ENCODE data around the gene DYRK3.
"Not testable (repeated sequence)": the region's sequence is repeated elsewhere in the genome, so short reads cannot be mapped to it uniquely, and the experiment has no call there.

The DYRK3 gene

DNA sequence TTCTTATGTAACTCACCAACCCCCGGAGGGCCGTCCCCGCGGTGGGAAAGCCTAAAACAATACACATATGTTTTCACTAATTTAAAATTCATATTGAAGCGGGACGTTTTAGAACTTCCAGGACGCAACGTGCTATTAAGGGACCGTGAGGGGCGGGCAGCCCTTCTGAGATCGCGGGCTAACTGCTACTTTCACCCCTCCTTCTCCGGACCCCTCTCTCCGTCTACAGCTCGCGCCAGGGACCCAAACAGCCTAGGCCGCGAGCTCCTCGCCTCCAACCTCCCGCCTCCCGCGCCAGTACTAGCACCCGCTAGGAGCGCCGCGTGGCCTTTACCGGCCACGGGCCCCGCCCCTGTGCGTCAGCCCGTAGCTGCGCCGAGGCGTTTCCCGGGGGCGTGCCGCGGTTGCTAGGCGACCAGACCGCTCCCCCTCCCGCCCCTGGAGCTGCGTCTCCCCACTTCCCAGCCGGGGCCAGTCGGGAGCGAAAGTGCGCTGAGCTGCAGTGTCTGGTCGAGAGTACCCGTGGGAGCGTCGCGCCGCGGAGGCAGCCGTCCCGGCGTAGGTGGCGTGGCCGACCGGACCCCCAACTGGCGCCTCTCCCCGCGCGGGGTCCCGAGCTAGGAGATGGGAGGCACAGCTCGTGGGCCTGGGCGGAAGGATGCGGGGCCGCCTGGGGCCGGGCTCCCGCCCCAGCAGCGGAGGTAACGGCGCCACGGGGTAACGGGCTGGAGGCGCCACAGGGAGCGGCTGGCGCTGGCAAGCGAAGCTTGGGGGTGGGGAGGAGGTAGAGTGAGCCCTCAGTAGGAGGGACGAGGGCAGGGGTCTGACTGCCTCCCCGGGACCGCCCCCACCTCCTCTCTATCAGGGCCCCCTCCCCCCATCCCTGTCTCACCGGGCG is at the start of gene DYRK3:
Gene DYRK3 (plus strand): TSS at position 457 of the 898 bp plus-strand sequence. CDS start 168 bp downstream, at position 625.
- peak; percentile 85 to 87 for DNase-seq (ENCODE audit: extremely low read depth in 1 of 2, low read depth in 1 of 2)

DNA sequence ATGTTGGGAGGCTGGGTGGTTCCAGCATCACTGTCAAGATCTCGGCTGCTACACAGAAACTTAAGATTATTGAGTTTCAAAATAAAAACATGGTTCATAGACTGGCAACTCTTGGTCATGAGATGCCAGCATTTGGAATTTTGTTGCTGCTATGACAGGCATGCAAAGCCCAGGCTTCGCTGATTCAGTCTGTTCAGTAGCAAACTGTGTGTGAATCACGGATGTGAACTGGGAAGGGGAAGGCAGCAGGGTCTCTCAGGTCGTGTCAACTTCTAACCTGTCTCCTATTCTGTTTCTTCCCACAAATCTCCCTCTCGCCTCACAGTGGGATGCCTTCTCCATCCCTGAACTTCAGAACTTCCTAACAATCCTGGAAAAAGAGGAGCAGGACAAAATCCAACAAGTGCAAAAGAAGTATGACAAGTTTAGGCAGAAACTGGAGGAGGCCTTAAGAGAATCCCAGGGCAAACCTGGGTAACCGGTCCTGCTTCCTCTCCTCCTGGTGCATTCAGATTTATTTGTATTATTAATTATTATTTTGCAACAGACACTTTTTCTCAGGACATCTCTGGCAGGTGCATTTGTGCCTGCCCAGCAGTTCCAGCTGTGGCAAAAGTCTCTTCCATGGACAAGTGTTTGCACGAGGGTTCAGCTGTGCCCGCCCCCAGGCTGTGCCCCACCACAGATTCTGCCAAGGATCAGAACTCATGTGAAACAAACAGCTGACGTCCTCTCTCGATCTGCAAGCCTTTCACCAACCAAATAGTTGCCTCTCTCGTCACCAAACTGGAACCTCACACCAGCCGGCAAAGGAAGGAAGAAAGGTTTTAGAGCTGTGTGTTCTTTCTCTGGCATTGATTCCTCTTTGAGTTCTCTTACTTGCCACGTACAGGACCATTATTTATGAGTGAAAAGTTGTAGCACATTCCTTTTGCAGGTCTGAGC is 48.6 kb upstream of the DYRK3 start:
- no peak for DNase-seq (ENCODE audit: extremely low read depth in 1 of 2, low read depth in 1 of 2)

DNA sequence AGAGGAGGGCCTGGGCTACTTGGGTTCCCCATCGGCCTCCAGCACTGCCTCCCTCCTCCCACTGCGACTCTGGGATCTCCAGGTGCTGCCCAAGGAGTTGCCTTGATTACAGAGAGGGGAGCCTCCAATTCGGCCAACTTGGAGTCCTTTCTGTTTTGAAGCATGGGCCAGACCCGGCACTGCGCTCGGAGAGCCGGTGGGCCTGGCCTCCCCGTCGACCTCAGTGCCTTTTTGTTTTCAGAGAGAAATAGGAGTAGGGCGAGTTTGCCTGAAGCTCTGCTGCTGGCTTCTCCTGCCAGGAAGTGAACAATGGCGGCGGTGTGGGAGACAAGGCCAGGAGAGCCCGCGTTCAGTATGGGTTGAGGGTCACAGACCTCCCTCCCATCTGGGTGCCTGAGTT is 47.4 kb upstream of the DYRK3 start:
- DNase-seq (ENCODE audit: extremely low read depth in 1 of 2, low read depth in 1 of 2), result no peak

DNA sequence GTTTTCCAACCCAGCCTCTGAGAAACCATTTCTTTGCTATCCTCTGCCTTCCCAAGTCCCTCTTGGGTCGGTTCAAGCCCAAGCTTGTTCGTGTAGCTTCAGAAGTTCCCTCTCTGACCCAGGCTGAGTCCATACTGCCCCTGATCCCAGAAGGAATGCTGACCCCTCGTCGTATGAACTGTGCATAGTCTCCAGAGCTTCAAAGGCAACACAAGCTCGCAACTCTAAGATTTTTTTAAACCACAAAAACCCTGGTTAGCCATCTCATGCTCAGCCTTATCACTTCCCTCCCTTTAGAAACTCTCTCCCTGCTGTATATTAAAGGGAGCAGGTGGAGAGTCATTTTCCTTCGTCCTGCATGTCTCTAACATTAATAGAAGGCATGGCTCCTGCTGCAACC is 46.8 kb upstream of the DYRK3 start:
- no peak for DNase-seq (ENCODE audit: extremely low read depth in 1 of 2, low read depth in 1 of 2)

DNA sequence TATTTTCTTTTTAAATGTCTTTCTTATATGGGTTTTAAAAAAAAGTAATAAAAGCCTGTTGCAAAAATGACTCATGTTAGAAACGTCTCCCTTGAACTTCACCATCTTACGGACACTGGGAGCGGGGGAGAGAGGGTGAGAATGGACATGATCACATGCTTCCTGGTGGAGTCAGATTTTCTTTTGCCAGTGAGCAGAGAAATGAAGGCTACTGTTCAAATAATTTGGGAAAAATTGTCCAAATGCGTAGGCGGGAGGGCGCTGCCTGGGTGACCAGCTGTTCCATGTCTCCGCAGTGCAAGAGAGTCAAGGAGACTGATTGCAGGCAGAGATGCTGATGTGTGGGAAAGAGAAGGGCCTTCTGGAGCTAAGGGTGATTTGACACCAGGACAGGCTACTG is 46.1 kb upstream of the DYRK3 start:
- DNase-seq (ENCODE audit: extremely low read depth in 1 of 2, low read depth in 1 of 2), result no peak

DNA sequence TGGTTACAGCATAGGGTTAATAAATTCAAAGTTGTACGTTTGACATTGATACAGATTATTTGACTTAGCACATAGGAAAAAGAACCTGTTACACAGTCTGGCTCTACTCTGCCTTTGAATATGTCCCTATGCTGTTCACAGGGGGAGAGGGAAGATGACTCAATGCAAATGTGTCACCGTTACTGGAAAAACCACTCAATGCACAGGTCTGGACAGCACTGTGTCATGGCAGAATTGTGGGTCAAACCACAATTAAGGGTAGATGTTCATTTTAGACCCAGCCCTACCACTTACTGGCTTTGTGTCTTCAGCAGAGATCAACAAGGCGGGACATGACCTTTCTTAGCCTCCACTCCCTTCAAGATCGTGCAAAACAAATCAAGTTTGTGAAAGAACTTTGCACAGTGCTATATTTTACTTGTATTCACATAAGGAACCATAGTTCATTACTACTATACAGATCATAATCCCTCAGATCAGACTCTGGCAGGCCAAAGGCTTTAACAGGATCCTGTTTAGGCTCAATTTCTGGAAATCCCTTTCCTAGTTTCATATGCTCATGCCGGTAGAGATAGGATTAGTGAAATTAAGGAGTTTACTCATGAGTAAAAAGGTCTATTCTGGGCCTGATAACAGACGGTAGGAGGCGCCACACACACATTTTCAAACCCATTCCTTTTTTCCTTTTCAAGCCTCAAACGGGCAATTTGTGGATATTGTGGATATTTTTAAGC is 45.1 kb upstream of the DYRK3 start:
- DNase-seq (ENCODE audit: extremely low read depth in 1 of 2, low read depth in 1 of 2), result peak in 1 of 2 donors; percentile 74

DNA sequence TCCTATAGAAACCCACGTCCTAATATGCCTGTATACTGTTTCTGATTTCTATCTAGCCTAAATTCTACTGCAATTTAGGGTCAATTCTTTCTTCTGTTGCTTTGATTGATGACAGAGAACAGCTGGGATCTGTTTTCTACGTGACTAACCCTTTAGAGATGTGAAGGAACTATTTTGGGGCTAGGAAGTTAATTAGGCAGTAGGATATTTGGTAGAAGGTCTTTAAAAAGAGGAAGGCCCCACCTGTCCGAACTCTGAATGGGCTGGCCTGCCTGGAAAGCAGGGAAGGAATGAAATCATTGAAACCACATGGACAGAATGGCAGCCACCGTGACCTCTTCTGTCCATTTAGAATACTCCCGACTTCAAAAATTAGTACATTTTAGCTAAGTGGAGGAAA is 44.1 kb upstream of the DYRK3 start:
- no peak for DNase-seq (ENCODE audit: extremely low read depth in 1 of 2, low read depth in 1 of 2)

DNA sequence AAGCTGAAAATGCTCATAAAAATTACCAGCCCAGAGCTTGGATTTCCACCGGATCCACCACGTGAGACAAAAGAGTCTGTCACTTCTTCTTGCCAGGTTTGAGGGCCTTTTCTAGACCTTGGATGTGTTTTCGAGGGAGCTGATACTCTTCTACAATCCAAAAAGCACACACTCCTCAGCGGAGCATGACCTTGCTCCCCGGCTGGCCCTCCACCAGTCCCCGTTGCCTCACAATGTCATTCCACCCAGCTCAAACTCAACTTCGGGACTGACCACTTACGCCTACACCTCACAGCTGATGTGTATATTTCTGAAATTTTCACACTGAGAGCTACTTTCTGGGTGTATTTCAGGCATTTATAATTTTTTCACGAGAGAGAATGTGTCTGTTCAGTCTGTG is 43.6 kb upstream of the DYRK3 start:
- no peak for DNase-seq (ENCODE audit: extremely low read depth in 1 of 2, low read depth in 1 of 2)

DNA sequence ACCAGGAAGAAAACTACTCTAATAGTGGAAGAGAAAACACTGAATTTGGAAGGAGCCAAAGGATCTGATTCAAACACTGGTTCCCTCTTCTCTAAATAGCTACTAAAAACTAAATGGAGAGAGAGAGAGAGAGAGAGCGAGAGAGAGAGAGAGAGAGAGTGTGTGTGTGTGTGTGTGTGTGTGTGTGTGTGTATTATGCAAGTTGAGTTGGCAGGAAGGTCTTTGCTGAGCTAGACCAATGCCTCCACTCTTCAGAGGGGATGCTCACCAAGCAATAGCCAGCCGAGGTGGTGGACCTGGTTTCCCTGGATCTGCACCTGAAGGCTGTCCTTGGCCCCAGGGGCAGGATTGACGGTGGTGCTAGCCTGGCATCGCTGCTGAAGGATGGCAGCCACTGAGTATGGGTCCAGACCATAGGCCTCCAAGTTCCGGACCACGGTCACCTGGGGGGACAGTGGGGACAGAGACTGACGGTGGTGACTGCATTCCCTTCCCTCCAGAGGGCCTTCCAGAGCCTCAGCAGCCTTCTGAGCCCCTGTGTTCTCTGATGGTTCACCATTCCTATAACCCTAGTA is 41.9 kb upstream of the DYRK3 start:
- no peak for DNase-seq (ENCODE audit: extremely low read depth in 1 of 2, low read depth in 1 of 2)

DNA sequence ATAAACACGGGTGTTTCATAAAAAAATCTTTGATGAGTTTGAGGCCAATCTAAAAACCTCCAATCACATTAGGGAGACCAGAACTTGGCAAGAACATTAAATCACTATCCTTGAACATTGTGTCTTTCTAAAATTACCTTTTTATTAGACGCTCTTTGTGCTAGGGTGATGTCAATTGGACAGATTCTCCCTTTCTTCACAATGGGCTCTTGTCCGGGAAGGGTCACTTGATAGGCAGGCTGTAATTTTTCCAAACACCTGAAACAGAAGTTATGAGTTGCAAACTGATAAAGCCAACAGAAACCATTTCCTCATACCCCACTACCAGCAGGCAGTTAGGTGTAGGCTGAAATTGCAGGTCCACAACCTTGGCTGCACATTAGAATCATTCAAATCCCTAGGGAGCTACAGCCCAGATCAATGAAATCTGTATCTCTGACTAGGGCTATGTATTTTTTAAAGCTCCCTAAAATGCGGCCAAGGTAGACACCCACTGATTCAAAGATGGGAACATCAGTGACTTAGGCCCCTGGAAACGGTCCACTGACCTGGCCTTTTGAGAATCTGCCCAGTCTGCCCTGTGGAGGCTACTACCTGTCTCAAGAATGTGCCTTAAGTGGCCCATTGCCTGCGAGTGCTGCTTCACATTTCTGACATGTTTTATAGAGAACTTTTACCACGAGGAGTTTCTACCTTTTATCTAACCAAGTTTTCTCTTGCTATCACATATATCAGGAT is 39.6 kb upstream of the DYRK3 start:
- no peak for DNase-seq (ENCODE audit: extremely low read depth in 1 of 2, low read depth in 1 of 2)

DNA sequence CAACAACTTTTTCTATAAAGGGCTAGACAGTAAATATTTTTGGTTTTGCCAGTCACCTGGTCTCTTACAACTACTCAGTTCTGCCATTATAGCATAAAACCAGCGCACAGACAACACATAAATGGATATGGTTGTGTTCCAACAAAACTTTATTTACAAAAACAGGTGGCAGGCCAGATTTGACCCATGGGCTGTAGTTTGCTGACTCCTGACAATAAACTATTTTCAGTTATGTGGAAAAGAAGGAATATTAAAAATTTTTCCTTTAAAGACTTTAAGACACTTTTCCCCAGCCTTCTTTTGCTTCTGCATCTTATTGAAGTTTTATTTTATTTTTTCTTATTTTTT is 39.0 kb upstream of the DYRK3 start:
- DNase-seq (ENCODE audit: extremely low read depth in 1 of 2, low read depth in 1 of 2), result no peak

DNA sequence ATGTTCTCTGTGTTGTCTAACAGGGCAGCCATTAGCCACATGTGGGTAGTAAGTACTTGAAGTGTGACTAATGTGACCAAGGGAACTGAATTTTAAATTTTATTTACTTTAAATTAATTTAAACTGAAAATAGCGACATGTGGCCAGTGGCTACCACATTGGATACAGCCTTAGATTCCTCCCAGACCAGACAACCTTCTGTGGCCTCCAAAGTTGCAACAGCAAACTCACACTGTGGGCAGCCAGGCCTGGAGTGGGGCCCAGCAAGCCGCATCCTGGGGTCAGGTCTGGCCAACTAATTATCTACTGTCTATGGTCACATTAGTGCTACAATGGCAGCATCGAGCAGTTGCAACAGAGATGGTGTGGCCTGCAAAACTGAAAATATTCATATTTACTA is 34.8 kb upstream of the DYRK3 start:
- no peak for DNase-seq (ENCODE audit: extremely low read depth in 1 of 2, low read depth in 1 of 2)

DNA sequence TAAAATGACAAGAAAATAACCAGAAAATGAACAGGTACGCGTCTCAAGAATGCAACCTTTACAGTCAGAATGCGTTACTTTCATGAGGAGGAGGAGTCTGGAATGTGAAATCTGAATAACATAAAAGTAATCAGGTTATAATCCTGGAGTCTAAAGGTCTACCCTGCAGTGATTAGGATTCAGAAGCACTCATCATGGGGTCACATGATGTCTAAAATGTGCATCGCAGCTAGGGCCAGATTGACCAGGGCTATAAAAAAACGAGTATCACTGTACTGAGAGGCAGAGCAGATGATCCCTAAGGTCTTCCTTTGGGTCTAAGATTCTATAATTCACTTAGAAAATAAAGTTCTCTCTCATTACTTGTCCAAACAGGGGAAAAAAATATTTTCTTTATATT is 30.5 kb upstream of the DYRK3 start:
- DNase-seq (ENCODE audit: extremely low read depth in 1 of 2, low read depth in 1 of 2), result no peak

DNA sequence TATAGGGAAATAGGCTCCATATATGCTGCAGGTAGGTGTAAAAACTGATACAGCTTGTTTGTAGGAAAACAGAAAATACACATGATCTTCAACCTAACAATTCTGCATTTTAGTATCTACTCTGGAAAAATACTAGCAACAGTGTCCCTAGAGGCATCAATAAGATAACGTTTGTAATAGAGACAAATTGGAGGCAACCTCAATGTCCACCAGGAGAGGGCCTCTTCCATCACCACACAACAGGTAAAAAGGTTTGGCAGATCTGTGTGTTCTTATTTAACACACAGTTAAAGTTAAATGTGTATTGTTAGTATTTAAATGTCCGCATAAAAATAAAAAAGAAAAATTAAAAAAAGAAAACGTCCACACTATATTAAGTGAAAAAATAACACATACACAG is 28.5 kb upstream of the DYRK3 start:
- DNase-seq (ENCODE audit: extremely low read depth in 1 of 2, low read depth in 1 of 2), result no peak

DNA sequence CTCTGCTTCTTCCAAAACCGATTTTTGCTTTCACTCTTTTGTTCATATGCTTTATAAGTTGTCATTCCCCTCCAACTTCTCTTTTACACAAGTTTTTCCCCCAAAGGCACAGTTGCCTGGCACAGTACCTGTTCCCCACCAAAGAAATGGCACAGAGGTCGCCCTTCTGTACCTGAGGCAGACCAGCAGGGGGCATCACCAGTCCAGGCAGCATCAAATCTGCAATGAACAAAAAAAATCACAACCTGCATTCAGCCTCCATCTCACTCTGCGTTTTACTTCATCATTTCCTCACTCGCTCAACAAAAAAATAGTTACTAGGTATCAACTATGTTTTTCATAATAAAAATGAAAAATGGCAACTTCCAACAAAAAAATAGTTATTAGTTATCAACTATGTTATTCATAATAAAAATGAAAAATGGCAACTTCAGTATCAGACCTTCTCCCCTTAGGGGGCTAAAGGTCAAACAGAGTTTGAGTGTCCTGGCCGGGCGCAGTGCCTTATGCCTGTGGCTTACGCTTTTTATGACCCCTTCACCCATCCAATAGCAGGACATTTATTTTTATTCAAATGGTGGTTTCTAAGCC is 27.1 kb upstream of the DYRK3 start:
- DNase-seq (ENCODE audit: extremely low read depth in 1 of 2, low read depth in 1 of 2), result peak in 1 of 2 donors; percentile 37

DNA sequence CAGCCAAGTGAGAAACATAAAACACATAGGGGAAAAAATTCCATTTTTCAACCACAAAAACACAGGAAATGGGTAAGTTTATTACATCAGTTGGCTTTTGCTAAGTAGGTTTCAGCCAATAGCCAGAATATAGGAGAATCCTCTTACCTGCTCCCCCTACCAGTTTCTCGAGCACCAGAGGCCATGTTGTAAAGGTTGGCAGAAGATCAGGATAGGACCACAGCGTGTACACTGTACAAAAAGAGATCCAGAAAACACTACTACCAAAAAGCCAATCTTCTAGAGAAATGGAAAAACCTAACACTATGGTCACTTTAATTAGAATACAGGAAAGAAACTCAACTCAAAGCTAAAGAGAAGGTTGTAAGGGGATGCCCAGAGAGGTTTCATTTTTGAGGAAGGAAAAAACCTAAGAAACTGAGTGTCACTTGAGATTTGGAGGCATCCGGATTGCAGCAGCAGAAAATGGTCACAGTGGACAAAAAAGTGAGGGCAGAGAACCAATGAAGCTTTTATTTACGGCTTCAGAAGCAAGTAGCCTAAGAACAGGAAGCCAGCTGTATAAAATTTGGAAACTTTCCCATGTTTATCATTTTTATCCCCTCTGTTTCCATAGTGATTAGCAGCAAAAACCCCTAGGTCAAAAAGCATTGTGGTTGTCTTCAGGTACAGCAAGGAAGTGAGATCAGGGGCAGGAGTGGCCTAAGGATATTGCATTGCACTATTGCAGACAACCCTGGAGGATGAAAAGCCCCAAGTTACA is 25.9 kb upstream of the DYRK3 start:
- no peak for DNase-seq (ENCODE audit: extremely low read depth in 1 of 2, low read depth in 1 of 2)

DNA sequence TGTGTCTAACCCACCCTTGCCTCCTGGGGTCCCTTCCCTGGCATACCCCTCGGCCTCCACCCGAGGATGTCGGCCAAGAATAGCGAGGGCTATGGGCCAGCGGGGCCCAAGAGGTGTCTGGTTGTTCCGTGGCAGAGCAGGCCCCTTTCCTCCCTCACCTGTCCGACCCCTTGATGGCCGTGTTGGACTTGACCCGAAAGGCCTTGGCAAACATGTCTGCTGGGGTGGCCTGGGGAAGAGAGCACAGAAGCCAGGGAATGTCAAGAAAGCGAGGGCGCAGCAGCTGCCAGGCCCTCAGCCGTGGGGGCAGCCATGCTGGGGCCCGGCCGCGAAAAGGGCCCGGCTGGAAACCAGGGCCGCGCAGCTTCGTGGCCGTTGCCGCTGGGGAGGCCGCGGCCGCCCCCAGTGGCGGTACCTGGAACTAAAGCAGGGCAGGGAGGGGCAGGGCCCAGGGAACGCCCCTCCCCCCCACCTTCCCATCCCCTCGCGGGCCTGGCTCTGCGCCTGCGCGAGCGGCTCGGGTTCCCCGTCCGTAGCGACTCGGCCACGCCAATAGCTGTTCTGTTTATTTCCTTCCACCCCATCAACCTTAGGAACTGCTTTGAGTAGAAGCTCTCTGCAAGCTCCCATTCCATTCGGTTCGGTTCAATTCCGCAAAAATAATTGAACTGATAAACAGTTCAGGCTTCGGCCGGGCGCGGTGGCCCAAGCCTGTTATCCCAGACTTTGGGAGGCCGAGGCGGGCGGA is 23.0 kb upstream of the DYRK3 start, which contains the start of gene EIF2D:
Gene EIF2D (minus strand): TSS at position 337 of the 748 bp plus-strand sequence. CDS start 123 bp downstream, at position 214.
- DNase-seq (ENCODE audit: extremely low read depth in 1 of 2, low read depth in 1 of 2), result peak; percentile 85 to 95

DNA sequence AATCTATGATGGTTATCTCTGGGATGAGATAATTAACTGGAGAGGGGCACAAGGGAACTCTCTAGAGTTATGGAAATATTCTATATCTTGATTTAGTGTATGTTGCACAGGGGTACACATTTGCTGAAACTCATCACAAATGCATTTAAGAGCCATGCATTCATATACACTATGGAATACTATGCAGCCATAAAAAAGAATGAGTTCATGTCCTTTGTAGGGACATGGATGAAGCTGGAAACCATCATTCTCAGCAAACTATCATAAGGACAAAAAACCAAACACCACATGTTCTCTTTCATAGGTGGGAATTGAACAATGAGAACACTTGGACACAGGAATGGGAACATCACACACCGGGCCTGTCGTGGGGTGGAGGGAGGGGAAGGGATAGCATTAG is 8.9 kb upstream of the DYRK3 start:
- not testable (repeated sequence) for DNase-seq (ENCODE audit: extremely low read depth in 1 of 2, low read depth in 1 of 2)
